SU-DHL-6 (cell line): ENCODE data around the gene ANGPTL2.

Experiments
- H2AFZ ChIP-seq: fragments of 200-600 bp; sonication (generic); 2 replicates; pipeline ENCODE4 v1.6.1; 2014; ENCODE audit warnings: low read depth, mild to moderate bottlenecking, moderate library complexity, mixed read lengths, antibody characterized with exemption, low read length; ENCODE audit not compliant: severe bottlenecking
- H3F3A ChIP-seq: fragments of 200-600 bp; shearing (Covaris generic); 2 replicates; pipeline ENCODE4 v1.6.0; 2016; ENCODE audit warnings: antibody characterized with exemption, mild to moderate bottlenecking; ENCODE audit not compliant: insufficient read depth
- H3K27ac ChIP-seq: fragments of 200-600 bp; sonication (generic); 2 replicates; pipeline ENCODE4 v1.5.1; 2016; ENCODE audit warnings: low read depth, mild to moderate bottlenecking, low read length, moderate library complexity, mixed read lengths
- H3K27me3 ChIP-seq: fragments of 200-600 bp; sonication (generic), shearing (Covaris generic); 2 replicates; pipeline ENCODE4 v1.6.0; 2014; ENCODE audit warnings: mild to moderate bottlenecking, low read length
- H3K36me3 ChIP-seq: fragments of 200-600 bp; sonication (generic); 2 replicates; pipeline ENCODE4 v1.6.1; 2014; ENCODE audit warnings: mild to moderate bottlenecking, low read length, mixed read lengths
- H3K4me2 ChIP-seq: fragments of 300-600, 200-600 bp; shearing (Covaris generic), sonication (generic); 2 replicates; pipeline ENCODE4 v1.6.0; 2014; ENCODE audit warnings: low read length, low read depth, mild to moderate bottlenecking; ENCODE audit not compliant: poor library complexity, severe bottlenecking
- H3K4me3 ChIP-seq: fragments of 200-600 bp; sonication (generic); 2 replicates; pipeline ENCODE4 v1.5.1; 2014; ENCODE audit warnings: antibody characterized with exemption, low read length, mild to moderate bottlenecking, mixed read lengths; ENCODE audit not compliant: insufficient read depth, poor library complexity, severe bottlenecking
- H3K79me2 ChIP-seq: fragments of 200-600 bp; sonication (generic); 2 replicates; pipeline ENCODE4 v1.6.1; 2014; ENCODE audit warnings: mild to moderate bottlenecking, low read length, moderate library complexity; ENCODE audit not compliant: insufficient read depth
- H3K9ac ChIP-seq: fragments of 200-600 bp; sonication (generic); 2 replicates; pipeline ENCODE4 v1.7.0; 2014; ENCODE audit warnings: mild to moderate bottlenecking, low read length
- H3K9me2 ChIP-seq: fragments of 200-600 bp; sonication (generic); replicated peaks from 2 replicates; pipeline ENCODE4 v1.6.1; 2014; ENCODE audit warnings: low read length; ENCODE audit not compliant: insufficient read depth
- H3K9me3 ChIP-seq: fragments of 200-600 bp; sonication (generic); 2 replicates; pipeline ENCODE4 v1.6.1; 2014; ENCODE audit warnings: low read length, mixed read lengths; ENCODE audit not compliant: insufficient read depth
- H4K20me1 ChIP-seq: fragments of 200-600 bp; sonication (generic); 2 replicates; pipeline ENCODE4 v1.6.1; 2014; ENCODE audit warnings: low read depth, mild to moderate bottlenecking, antibody characterized with exemption, low read length, moderate library complexity, mixed read lengths
- EZH2phosphoT487 ChIP-seq: fragments of 200-600 bp; sonication (generic), shearing (Covaris generic); conservative IDR thresholded peaks from 2 replicates; pipeline ENCODE4 v1.6.1; 2018; ENCODE audit warnings: mild to moderate bottlenecking, antibody characterized with exemption, low read length, moderate library complexity, mixed read lengths
- TF ChIP-seq, protein P1 (sequence below): fragments of 200-600 bp; sonication (generic); IDR thresholded peaks from one replicate; pipeline ENCODE4 v1.5.1; 2017; ENCODE audit warnings: antibody characterized with exemption, mild to moderate bottlenecking, low read length, moderate library complexity; ENCODE audit not compliant: insufficient read depth, poor library complexity, severe bottlenecking

ANGPTL2 gene

DNA sequence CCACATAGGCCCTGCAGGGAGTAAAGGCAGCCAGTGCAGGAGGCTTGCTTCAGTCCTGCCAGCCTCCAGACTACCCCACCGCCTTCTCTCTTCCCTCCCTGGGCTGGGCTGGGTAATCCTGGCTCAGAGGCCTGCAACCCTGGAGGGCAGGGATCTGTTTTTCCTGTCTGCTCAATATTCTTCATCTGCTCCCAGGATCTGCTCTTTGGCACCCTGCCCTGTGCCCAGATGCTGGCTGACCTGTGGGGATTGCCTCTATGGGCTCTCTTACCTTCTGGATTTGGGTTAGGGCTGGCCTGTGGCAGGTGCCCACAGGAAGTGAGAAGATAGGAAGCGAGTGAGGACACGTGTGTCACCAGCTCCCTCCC, 7.3 kb upstream of the ANGPTL2 start:
- Histone ChIP-seq H3K4me3 (no peak overlapping the region), H3K9me2 (no peaks in the 10 kb centered on the region), H3K9ac (no peak overlapping the region), H3K9me3 (no peaks in the 10 kb centered on the region), H3K27me3 (no peaks in the 10 kb centered on the region), H3K27ac (no peak overlapping the region), H3K79me2 (no peaks in the 10 kb centered on the region), H3K36me3 (no peaks in the 10 kb centered on the region), H3F3A (no peaks in the 10 kb centered on the region), H4K20me1 (no peaks in the 10 kb centered on the region), H2AFZ (no peak overlapping the region), H3K4me2 (no peak overlapping the region)
- TF ChIP-seq, protein P1, sequence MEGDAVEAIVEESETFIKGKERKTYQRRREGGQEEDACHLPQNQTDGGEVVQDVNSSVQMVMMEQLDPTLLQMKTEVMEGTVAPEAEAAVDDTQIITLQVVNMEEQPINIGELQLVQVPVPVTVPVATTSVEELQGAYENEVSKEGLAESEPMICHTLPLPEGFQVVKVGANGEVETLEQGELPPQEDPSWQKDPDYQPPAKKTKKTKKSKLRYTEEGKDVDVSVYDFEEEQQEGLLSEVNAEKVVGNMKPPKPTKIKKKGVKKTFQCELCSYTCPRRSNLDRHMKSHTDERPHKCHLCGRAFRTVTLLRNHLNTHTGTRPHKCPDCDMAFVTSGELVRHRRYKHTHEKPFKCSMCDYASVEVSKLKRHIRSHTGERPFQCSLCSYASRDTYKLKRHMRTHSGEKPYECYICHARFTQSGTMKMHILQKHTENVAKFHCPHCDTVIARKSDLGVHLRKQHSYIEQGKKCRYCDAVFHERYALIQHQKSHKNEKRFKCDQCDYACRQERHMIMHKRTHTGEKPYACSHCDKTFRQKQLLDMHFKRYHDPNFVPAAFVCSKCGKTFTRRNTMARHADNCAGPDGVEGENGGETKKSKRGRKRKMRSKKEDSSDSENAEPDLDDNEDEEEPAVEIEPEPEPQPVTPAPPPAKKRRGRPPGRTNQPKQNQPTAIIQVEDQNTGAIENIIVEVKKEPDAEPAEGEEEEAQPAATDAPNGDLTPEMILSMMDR: no peak
- TF ChIP-seq EZH2phosphoT487: no peak

DNA sequence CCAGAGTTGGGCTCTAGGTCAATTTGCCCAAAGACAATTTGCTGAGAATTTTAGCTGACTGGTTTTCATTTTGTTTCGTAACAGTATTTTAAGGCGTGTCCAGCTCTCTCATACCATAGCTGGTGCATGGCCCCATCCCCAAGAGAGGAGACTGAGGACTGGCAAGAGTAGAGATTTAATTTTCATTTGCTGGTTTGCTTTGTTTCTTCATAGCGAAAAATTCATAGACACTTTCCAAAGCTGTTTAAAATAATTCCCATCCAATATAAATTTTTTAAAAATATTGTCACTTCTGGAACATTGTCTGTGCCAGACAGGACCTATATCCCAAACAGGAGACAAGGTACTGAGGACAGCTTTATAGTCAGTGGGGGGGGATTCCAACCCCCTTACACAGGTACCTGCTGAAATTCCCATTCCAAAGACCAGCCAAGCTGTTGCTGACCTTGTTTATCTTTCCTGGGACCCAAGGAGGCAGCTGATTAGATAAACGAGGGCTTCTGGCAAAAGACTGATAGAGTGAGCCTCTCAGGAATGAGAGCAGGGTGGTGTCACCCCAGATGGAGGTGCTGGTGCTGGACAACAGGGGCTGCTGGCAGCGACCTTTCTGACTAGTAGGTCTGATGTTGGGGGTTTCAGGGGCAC, 6.8 kb upstream of the ANGPTL2 start:
- no peak overlapping the region for H3K27ac ChIP-seq
- no peak overlapping the region for H2AFZ ChIP-seq

DNA sequence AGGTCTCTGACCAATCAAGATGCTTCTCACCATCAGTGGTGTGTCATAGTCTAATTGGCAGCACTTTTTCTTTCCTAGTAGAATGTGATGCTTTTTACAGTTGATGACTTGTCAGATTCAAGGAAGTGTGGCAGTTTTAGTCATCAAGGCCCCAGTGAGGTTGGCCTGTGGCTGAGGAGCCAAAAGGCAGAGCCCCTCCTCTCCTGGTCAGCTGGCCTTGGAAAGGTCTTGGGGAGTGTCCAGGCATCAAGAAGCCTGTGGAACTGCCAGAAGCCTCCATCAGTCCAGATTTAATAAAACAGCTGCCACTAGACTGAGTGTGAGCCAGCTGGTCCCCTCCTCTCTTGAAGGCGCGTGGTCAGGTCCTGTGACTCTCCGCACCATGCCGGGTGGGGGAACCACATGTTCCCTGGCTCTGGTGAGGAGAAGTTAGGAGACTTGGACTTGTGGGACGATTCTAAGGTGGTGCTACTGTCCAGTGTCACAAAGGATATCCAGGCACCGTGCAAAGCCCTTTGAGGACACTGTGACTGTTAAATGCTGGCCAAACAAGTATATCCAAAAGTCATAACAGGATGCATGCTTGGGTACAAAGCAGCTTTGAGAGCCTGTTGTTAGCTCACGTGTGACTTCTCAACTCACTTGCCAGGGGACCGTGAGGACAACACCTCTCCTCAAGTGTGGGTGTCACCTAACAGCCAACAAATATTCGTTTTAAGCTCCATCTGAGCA, 6.1 kb upstream of the ANGPTL2 start:
- no peaks in the 10 kb centered on the region for H3K79me2 ChIP-seq
- no peak for TF ChIP-seq EZH2phosphoT487
- TF ChIP-seq, protein P1: no peak

More for the DNA sequence above, 6.8 kb upstream of the ANGPTL2 start:
- Histone ChIP-seq H3K27me3 (no peaks in the 10 kb centered on the region), H4K20me1 (no peaks in the 10 kb centered on the region), H3K4me3 (no peak overlapping the region), H3K9ac (no peak overlapping the region), H3F3A (no peaks in the 10 kb centered on the region), H3K9me3 (no peaks in the 10 kb centered on the region), H3K36me3 (no peaks in the 10 kb centered on the region), H3K9me2 (no peaks in the 10 kb centered on the region), H3K79me2 (no peaks in the 10 kb centered on the region), H3K4me2 (no peak overlapping the region)
- no peak for TF ChIP-seq EZH2phosphoT487
- TF ChIP-seq, protein P1: no peak

More for the DNA sequence above, 6.1 kb upstream of the ANGPTL2 start:
- Histone ChIP-seq H3K9me3 (no peaks in the 10 kb centered on the region), H4K20me1 (no peaks in the 10 kb centered on the region), H3K27ac (no peak overlapping the region), H3K9ac (no peak overlapping the region), H3K4me3 (no peak overlapping the region), H2AFZ (no peak overlapping the region), H3F3A (no peaks in the 10 kb centered on the region), H3K9me2 (no peaks in the 10 kb centered on the region), H3K27me3 (no peaks in the 10 kb centered on the region), H3K4me2 (no peak overlapping the region), H3K36me3 (no peaks in the 10 kb centered on the region)
